RWPE1 (cell line): Measurements from ENCODE around the gene TERT.
"Not testable (repeated sequence)": the region's sequence is repeated elsewhere in the genome, so short reads cannot be mapped to it uniquely, and the experiment has no call there.

Experiments used
- CTCF ChIA-PET: fragments of 350-600 bp; sonication (Branson Sonifier 250); formaldehyde crosslinking; extraction: SDS; loops from one replicate; lab custom pipeline; 2021; lab: Yijun Ruan, JAX
- POLR2A ChIA-PET: fragments of 400-600 bp; formaldehyde crosslinking; extraction: SDS; loops from one replicate; lab custom pipeline; 2020; ENCODE audit warnings: antibody characterized with exemption; ENCODE audit not compliant: low non-redundant PET; lab: Yijun Ruan, JAX
- DNase-seq: peaks from one replicate; pipeline ENCODE4 v3.0.0; 2012; ENCODE audit warnings: low spot score
- H3K27ac ChIP-seq: fragments of 450-650 bp; 2 replicates; pipeline ENCODE4 v1.5.1; 2017
- TF ChIP-seq, protein P1 (sequence below): fragments of 450-650 bp; conservative IDR thresholded peaks from 2 replicates; pipeline ENCODE4 v1.5.1; 2017; ENCODE audit warnings: low read depth, mild to moderate bottlenecking

The TERT gene

DNA sequence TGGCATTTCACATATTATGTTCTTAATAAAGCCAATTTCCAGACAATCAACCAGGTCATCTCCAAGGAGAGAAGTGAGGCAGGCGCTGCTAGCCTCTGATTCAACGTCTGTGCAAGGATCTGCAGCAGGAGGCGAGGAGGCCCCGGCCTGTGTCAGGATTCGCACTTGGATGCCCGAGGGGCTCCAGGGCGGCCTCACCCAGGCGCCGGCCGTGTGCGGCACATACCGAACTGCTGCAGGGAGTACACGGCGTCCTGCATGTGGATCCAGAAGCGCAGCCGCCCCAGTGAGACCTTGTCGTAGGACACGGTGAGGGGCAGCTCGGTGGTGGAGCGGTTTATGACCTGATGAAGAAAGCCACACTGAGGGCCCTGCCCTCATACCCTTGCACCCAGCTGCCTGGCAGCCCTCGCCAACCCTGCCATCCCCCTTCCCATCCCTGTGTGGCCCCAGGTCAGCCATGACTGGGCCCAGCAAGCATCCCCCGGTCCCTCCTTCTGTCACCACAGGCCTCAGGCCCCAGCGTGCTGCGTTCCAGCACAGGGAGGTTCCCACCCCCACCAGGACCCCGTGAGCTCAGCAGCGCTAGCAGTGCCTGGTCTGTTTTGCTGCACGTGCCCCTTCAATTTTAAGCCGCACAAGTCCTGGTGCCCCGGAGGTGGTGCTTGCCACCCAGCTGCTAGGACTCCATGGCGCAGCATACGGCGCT lies 40.1 kb upstream of the TERT start:
- TF ChIP-seq, protein P1, sequence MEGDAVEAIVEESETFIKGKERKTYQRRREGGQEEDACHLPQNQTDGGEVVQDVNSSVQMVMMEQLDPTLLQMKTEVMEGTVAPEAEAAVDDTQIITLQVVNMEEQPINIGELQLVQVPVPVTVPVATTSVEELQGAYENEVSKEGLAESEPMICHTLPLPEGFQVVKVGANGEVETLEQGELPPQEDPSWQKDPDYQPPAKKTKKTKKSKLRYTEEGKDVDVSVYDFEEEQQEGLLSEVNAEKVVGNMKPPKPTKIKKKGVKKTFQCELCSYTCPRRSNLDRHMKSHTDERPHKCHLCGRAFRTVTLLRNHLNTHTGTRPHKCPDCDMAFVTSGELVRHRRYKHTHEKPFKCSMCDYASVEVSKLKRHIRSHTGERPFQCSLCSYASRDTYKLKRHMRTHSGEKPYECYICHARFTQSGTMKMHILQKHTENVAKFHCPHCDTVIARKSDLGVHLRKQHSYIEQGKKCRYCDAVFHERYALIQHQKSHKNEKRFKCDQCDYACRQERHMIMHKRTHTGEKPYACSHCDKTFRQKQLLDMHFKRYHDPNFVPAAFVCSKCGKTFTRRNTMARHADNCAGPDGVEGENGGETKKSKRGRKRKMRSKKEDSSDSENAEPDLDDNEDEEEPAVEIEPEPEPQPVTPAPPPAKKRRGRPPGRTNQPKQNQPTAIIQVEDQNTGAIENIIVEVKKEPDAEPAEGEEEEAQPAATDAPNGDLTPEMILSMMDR: no peak
- CTCF ChIA-PET: no interaction called here
- no peak for DNase-seq
- H3K27ac ChIP-seq: peak overlapping the region; percentile 59
- POLR2A ChIA-PET: no interaction called here

DNA sequence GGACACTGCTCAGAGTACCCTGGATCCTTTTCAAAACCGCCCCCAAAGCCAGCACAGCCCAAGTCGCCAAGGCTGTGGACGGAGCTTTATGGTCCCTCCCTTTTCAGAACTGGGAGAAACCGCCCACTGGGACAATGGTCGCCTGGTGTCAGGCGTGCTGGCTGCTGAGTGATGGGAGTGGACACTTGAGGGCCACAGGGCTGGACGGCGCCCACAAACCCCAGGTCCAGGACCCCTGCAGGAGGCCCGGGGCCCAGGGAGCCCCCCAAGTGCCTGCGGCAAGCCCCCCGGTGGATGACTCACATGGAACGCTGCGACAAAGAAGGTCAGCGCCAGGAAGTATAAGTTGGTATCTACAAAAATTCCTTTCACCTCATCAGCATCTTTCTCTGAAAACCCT lies 39.1 kb upstream of the TERT start:
- POLR2A ChIA-PET: no interaction called here
- TF ChIP-seq, protein P1: no peak
- 0 out of 2 replicates have a peak overlapping the region, but pooled peaks have one; percentile 5 for H3K27ac ChIP-seq
- CTCF ChIA-PET: interaction anchor here (0.7 kb wide), 1 partner anchor 21 kb away, joined by 4 read pairs; no protein-coding TSS in a partner anchor
- DNase-seq: no peak

DNA sequence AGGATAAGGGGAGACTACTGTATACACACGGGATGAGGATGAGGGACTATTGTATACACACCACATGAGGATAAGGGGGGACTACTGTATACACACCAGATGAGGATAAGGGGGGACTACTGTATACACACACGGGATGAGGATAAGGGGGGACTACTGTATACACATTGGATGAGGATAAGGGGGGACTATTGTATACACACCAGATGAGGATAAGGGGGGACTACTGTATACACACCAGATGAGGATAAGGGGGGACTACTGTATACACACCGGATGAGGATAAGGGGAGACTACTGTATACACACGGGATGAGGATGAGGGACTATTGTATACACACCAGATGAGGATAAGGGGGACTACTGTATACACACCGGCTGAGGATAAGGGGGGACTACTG lies 38.4 kb upstream of the TERT start:
- H3K27ac ChIP-seq, POLR2A ChIA-PET, DNase-seq, CTCF ChIA-PET: not testable (repeated sequence)

DNA sequence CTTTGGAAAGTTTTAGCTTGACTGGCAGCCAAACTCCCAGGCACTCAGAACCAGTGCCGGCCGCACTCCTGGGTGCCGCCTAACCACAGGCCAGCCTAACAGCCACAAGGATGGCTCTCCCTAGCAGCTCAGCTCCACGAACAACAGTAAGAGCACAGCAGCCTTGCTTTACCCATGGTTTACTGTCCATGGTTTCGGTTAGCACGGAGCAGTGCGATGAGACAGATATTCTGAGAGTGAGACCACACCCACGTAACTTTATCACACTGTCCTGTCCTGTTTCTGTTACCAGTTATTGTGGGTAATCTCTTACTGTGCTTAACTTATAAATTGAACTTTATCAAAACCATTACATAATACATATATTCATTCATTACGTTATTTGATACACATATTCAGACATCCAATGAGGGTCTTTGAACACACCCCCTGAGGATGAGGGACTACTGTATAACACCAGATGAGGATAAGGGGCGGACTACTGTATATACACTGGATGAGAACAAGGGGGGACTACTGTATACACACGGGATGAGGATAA lies 37.7 kb upstream of the TERT start:
- ChIA-PET POLR2A (no interaction called here), CTCF (no interaction called here)
- TF ChIP-seq, protein P1: no peak
- peak overlapping the region; percentile 100 for H3K27ac ChIP-seq
- DNase-seq: no peak

DNA sequence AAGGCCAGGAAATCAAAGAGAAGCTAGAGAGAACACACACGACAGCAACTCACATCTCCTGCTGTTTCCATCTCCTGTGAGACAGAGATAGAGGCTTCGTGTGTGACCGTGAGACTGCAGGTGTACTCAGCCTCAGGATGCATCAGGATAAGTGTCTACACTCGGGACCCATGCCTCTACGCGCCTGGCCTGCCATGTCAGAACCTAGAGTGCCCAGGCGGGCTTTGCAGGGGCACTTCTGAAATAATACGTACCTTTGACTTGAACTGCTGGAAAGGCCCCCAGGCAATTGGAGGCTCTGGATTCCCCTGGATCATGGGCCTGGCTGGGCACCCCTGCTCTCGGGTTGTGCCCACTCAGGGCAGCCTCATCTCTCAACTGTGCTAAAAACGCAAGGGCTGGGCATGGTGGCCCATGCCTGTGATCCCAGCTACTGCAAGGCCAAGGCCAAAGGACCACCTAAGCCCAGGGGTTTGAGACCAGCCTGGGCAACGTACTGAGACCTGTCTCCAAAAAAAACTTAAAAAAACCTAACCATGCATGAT lies 37.1 kb upstream of the TERT start:
- no peak for DNase-seq
- H3K27ac ChIP-seq: peak overlapping the region; percentile 100
- POLR2A ChIA-PET: no interaction called here
- TF ChIP-seq, protein P1: no peak
- CTCF ChIA-PET: no interaction called here

- H3K27ac ChIP-seq: peak overlapping the region; percentile 100
- TF ChIP-seq, protein P1: no peak
- ChIA-PET POLR2A (interaction anchor here (0.9 kb wide), 1 partner anchor 14 kb away, joined by 7 read pairs; no protein-coding TSS in a partner anchor), CTCF (no interaction called here)
- peak; percentile 39 for DNase-seq
Measured at GRCh38 chr5:1330847-1331831, 36.3 kb upstream of the TERT start.
